HG02884 (cell line): ENCODE data around the gene SMIM14.
"Not testable (repeated sequence)": the region's sequence is repeated elsewhere in the genome, so short reads cannot be mapped to it uniquely, and the experiment has no call there.

Experiments
- ATAC-seq: cut with Tn5 transposase; IDR thresholded peaks from one replicate; pipeline ENCODE4 v1.9.1; 2021; ENCODE audit warnings: mild to moderate bottlenecking, moderate library complexity; ENCODE audit not compliant: unreplicated experiment

SMIM14 gene

DNA sequence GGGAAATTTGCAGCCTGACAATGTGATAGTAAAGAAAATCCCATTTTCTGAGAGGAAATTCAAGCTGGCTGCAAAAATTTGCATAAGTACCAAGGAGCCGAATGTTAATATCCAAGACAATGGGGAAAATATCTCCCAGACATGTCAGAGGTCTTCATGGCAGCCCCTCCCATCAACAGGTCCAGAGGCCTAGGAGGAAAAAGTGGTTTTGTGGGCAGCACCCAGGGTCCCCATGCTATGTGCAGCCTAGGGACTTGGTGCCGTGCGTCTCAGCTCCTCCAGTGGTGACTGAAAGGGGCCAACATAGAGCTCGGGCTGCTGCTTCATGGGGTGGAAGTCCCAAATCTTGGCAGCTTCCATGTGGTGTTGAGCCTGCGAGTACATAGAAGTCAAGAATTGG, 105.1 kb downstream of the SMIM14 start:
- ATAC-seq = no peak

- not testable (repeated sequence) for ATAC-seq
Observed at GRCh38 chr4:39532237-39532636, 106.4 kb downstream of the SMIM14 start.

GRCh38 chr4:39530682-39531081, 108.0 kb downstream of the SMIM14 start:
- ATAC-seq = no peak

- no peak for ATAC-seq
Observed at GRCh38 chr4:39529534-39529933, 109.1 kb downstream of the SMIM14 start.

GRCh38 chr4:39528061-39528465, 110.6 kb downstream of the SMIM14 start:
- ATAC-seq = no peak

GRCh38 chr4:39527296-39528060, 111.2 kb downstream of the SMIM14 start, which contains the start of gene UGDH:
TSS of gene UGDH (minus strand) at chr4:39527439. CDS start at chr4:39521512, 5,927 bp downstream.
- ATAC-seq = peak; percentile 95

- no peak for ATAC-seq
Observed at GRCh38 chr4:39526765-39527295, 111.8 kb downstream of the SMIM14 start.

DNA sequence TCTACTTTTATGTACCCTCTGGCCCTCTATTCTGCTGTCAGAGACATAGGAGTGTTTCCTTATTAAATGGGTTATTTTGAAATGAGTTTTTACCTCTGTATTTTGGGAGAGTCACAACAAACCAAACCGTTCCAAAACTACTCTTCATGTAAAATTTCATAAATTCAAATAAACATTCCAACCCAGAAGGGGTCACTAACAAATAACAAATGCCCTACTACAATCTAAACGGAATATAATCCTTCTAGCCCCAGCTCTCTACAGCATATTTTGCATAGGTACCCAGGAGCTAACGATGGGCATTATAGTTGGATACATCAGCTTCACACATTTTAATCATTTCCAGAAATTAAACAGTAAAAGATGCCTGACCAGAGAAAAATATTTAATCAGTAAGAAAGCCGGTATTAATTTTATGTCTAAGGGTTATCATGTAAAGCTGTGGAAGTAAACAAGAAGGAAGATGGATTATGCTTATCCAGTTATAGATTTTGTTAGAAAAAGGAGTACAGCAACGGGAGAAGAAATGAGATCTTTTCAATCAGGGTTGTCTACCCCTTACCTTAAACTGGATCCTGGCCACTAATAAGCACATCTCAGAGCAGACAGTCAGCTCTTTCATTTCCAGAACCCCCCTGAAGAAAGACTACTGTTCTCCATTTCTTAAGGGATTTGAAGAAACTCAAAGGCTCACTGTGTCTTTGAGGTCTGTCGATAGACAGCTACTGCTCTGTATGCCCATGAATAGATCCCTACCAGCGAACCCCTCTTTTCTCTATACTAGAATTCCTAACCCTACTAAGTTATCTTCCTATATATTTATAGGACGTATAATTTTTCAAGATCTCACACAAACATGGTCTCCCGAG, 112.6 kb downstream of the SMIM14 start:
- ATAC-seq = no peak

- no peak for ATAC-seq
Observed at GRCh38 chr4:39524161-39524957, 114.3 kb downstream of the SMIM14 start.

GRCh38 chr4:39522068-39522467, 116.6 kb downstream of the SMIM14 start:
- no peak for ATAC-seq

GRCh38 chr4:39521253-39521919, 117.3 kb downstream of the SMIM14 start:
- ATAC-seq = no peak

- ATAC-seq = no peak
Observed at GRCh38 chr4:39518484-39518883, 120.2 kb downstream of the SMIM14 start.

DNA sequence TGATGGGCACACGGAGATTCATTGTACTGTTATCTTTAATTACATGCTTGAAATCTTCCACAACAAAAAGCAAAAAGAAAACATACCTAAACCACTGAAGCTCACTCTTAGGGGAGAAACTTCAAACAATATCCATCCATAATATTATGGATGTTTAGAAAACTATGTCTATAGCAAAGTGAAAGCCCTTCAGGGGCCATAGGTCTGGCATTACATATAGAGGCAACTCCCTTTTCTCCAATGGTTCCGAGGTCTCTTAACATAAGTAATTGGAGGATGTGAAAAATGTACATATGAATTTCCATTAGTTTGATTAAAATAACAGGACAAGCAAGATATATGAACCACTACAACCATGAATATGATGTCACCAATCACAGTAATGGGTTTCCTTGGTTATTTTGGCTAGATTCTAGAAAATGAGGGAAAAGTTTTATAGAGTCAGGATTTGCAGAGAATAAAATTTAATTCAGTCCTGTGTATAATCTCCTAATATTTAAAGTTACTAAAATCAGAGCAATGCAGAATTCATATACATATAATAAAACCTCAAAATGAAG, 122.2 kb downstream of the SMIM14 start:
- ATAC-seq = no peak

GRCh38 chr4:39515669-39516401, 122.8 kb downstream of the SMIM14 start:
- not testable (repeated sequence) for ATAC-seq

- ATAC-seq = no peak
Observed at GRCh38 chr4:39514888-39515401, 123.7 kb downstream of the SMIM14 start.

DNA sequence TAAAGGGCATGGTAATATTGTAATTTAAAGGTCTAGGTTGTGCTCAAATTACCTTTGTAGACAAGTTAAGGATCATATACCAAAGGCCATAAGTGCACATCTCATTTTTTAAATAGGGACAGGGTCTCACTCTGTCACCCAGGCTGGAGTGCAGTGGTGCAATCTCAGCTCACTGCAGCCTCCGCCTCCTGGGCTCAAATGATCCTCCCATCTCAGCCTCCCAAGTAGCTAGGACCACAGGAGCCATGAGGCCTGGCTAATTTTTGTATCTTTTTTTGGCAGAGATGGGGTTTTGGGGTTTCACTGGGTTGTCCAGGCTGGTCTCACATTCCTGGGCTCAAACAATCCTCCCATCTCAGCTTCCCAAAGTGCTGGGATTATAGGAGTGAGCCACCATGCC, 124.4 kb downstream of the SMIM14 start:
- not testable (repeated sequence) for ATAC-seq

- ATAC-seq = no peak
Observed at GRCh38 chr4:39510348-39510929, 128.2 kb downstream of the SMIM14 start.

- ATAC-seq = no peak
Observed at GRCh38 chr4:39505581-39505980, 133.1 kb downstream of the SMIM14 start.

- no peak for ATAC-seq
Observed at GRCh38 chr4:39504538-39504937, 134.1 kb downstream of the SMIM14 start.
